Measurements from ENCODE around the gene HS6ST3.
"Not testable (repeated sequence)": the region's sequence is repeated elsewhere in the genome, so short reads cannot be mapped to it uniquely, and the experiment has no call there.

Gene HS6ST3

DNA sequence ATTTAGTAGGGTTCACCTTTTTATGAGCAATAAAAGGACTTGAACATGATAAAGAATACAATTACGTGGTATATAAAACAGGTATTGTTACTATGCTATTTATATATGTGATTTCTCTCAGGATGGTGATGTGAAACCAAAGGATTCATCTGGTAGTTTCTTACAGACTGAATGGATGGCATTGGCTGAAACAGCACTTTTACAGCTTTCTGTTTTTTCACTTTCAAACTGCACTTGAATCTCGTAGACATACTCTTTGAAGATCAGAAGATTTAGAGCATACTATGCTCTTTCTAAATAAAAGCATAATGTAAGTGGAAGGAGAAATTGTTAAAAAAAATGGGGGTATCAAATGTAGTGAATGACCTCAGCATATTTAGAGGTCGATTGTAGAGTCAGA is 354.8 kb downstream of the HS6ST3 start:
- DNase-seq (ENCODE audit: low read depth) = no peak

DNA sequence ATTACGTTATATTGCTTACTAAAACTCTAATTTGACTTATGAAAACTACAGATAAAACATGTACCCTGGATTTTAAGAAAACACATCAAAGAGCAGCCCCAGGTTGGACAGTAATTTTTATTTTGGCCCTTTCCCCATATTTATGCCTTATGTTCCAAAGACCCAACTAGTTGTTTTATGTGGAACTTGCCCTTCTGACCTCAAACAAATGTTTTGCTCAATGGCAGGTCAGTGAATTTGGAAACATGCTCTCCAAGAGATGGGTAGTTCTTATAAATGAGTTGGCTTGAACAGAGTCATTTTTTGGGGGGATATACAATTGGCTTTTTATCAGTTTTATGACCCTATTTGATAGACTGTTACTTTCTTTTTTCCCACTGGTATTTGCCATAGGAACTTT is 360.0 kb downstream of the HS6ST3 start:
- DNase-seq (ENCODE audit: low read depth) = no peak

DNA sequence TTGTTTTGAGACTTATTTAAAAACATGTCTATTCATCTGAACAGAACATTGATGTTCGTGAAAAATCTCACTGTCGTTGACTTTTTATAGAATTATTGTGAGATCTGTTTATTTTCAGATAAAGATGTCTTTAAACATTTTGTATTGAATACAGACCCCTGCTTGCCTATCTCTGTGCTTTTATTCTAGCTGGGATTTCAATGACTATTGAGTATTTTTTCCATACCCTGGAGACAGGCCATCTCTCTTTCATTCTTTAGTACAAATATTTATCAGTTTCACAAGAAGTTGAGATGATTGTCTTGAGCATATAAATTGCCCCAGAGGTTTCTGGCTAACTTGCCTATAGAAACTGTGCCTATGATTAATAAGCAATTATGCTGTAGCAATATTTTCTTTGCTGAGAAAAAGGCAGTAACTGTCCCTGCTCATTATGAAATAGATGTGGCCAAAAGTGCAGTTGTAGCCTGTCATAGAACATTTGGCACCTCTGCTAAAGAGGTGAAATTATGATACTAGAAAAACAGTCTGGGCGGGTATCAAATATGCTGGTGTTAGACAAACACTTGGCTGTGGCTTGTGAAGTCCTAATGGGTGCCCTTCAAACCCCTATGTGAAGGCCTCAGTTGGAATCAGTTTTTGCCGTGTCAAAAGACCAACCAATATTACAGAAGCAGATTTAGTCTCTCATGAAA is 360.6 kb downstream of the HS6ST3 start:
- no peak for DNase-seq (ENCODE audit: low read depth)

DNA sequence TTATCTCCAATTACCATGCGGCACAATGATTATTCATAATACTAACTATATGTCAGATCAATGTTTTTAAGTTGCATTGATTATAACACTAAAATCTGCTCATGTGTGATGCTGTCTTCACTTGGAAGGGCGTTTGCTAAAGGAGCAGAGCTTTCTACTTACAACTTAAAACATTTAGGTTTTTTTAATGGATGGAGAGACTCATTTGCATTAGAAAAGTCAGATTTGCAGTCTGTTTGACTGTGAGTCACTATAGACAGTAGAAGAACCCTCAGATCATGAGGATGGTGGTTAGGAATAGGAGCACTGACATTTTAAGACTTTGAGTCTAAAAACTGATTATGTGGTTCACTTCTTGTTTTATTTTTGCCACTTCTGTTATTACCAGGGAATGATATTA is 364.6 kb downstream of the HS6ST3 start:
- DNase-seq (ENCODE audit: low read depth) = no peak

DNA sequence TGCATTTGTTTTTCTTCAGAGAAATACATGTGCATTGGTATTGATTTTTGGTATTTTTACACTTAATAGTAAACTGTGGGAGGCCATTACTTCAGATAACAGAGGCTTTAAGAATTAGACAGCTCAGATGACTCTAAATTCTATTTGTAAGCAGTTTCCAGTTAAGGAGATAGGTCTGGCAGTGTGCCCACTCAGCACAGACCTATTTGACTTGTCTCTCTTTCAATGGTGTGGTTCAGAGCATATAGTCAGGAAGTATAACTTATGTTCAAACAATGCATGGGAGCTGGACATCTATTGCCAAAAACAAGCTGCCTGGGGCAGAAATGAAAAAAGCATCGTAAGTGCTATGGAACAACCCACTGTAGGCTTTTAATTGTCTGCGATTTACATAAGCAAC is 370.7 kb downstream of the HS6ST3 start:
- DNase-seq (ENCODE audit: low read depth) = no peak

DNA sequence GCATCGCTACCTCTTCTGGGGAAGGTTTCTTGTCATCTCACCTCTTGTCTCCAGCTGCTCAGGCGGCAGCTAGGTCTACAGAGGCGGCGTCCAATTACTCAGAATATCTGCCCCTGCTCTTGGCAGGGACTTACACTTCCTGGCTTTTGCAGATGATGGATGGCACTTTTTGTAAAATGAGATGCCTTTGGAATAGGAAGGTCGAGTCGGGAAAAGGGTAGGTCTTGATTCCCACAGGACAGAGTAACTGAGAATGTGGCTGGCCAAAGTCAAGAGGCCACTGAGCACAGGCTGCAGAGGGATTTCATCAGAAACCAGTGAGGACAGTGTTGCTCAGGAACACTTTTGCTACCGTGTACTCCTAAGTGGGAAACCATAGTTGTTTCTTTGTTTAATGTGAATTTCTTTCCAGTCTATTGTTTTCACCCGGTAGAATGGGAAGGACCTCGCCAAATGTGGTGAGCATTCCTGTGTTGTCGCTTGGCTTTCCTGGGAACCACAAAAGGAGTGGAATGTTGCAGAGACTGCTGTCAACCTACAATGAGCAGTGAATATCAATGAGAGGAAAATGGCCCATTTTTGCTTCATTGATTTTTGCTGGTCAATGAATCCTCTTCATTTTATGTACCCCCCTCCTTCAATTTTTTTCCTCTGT is 383.7 kb downstream of the HS6ST3 start:
- no peak for DNase-seq (ENCODE audit: low read depth)

DNA sequence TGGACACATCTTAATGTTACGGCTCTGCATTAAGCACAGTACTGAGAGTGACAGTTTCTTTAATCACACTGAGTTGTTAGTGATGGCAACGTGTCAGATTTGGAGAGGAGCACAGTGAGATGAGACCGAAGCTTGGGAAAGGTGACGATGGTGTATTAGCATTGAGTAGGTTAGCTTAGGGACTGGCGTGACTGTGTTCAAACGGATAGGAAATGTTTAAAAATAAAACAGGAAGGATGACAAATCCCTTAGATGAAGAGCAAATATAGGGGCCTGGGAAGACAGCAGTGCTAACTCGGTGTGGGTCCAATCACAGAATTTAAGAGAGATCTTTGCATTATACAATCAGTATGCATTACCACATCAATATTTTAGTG is 384.3 kb downstream of the HS6ST3 start:
- no peak for DNase-seq (ENCODE audit: low read depth)

DNA sequence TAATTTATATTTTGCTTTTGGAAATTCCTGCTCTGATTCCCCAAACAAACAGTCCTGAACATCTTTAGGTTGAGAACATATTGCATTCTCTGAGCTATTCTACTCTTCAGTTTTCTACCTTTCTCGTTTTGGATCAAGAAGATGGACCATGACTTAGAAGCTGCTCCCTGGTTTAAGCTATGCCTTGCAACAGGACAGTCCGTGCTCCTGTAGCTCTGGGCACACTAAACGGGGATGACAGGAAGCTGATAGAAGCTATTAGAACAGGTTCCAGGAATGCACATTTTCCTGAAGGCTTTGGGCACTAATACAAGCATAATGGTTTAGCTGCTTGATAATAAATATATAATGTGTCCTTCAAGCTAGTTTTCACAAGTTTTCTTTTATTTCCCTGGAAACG is 385.2 kb downstream of the HS6ST3 start:
- no peak for DNase-seq (ENCODE audit: low read depth)

DNA sequence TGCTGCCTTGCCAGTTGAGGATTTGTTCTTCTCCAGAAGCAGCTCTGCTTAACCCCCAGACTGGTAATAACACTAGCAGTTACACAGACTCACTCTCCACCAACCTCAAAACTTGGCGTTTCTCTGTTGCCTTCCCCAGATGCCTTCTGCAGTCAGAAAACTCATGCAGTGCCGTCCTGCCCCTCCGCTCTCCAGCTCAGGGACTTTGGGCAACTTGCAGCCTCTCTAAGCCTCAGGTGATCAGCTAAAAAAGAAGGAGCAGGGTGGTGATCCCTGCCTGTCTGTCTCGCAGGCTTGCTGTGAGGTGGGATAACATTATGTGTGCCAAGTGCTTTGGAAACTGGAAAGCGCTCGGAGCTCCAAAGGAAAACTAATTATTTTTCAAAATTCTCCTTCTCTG is 391.6 kb downstream of the HS6ST3 start:
- DNase-seq (ENCODE audit: low read depth) = no peak

DNA sequence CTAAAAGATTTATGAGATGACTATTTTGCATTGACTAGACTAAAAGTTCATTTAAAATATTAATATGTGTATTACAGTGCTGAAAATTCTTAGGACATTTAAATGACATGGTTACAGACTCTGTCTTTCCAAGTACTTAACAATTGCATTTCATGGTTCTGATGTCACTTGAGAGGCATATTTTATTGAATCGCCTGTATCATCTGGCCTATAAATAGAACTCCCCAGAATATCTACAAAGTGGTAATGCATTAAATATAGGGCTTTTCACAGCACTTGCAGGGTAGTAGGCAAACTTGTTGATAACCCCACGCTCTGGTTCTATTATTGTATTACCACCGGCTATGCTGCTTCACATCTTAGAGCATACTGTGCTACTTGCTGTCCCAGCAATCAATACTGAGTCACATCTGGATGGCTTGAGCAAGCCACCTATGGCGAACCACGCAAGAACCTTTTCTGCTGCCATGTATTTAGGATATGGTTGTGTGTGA is 400.6 kb downstream of the HS6ST3 start:
- no peak for DNase-seq (ENCODE audit: low read depth)

DNA sequence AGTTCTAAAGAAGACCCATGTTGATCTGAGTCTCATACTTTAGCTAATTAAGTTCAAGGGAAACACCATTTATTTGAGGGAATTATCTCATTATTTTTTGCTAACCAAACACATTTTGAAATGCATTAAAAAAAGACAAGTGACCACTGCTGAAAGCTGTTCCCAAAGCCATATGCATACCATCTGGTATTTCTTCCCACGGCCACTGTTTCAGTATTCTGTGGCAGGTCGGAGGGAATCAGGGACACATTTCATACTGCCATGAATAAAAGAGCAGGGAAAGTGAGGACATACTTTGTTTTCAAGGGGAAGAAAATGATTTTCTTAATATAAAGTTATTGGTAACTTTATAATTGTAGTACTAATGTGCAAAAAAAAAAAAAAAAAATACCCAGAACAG is 401.2 kb downstream of the HS6ST3 start:
- DNase-seq (ENCODE audit: low read depth) = no peak

DNA sequence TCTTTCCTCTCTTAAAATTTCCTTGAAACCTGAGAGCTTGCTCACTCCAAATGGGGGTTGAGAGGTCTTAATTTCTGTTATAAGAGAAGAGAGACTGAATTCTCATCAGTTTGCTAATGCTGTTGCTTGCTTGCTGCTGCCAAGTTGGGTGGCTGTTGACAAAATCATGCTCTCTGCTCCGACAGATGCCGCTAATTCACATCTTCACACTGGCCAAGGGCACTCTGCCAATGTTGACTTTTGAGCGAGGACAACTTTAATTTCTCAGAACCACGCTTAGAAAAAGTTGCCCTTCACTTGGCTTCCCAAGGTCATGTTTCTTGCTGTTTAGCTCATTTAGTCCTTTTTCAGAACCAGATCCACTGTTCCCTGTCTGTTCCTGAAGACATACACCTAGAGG is 402.9 kb downstream of the HS6ST3 start:
- no peak for DNase-seq (ENCODE audit: low read depth)

DNA sequence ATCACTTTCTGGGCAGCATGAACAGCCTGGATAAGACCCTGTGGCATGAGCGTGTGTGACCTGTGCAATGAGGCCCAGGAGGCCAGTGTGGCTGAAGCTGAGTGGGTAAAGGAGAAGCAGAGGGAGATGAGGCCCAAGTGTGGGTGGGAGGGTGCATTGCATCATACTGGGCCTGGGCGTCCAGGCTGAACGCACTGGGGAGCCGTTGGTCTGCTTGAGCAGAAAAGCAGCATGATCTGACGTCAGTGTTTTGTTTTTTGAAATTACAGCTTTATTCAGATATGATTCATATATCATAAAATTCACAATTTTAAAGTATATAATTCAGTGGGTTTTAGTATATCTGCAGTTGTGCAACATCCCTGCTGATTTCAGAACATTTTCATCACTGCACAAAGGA is 409.7 kb downstream of the HS6ST3 start:
- DNase-seq (ENCODE audit: low read depth) = no peak

DNA sequence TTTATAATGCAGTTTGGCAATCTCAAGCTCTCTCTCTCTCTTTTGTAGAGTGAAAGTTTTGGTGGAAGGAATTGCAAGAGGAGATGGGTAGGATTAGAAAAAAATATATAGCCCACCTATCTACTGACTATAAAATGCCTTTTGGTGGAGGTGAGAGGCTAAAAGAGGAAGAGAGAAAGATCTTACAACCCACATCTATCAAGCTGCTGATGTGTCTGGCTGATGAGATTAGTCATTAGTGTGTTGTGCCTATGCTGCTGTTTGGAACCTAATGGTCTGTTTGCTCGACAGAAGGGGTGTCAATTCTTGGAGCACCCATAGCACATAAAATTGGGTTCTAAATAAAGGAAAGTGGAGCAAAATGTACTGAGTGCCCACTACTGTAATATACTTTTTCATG is 411.0 kb downstream of the HS6ST3 start:
- no peak for DNase-seq (ENCODE audit: low read depth)

DNA sequence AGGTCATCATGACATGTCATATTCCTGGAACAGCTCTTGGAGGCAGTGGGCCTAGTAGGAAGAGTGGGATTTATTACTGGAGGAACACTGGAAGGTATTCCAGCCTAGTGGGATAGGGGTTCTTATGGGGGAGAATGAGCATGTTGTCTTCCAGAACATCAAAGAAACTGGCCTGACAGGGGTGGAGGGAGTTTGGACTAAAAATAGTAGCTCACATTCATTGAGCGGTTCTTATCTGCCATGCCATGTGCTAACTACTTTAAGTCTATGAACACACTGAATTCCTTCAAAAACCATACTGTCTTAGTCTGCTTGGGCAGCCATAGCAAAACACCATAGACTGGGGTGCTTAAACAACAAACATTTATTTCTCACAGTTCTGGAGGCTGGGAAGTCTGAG is 413.6 kb downstream of the HS6ST3 start:
- no peak for DNase-seq (ENCODE audit: low read depth)

DNA sequence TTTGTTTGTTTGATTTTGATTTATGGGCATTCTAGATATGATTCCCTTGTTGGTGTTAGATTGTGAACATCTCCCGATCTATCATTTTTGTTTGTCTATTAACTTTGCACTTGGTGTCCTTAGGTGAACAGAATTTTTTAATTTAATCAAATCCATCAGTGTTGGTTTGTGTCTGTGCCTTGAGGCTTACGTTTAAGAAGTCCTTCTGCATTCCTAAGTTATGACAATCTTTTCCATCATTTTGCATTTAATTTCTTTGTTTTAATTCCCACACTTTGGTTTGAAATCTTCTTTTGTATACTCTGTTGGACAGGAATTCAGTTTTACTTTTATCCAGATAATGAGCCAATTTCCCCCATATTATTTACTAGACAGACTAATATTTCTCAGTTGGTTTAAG is 421.7 kb downstream of the HS6ST3 start:
- no peak for DNase-seq (ENCODE audit: low read depth)

DNA sequence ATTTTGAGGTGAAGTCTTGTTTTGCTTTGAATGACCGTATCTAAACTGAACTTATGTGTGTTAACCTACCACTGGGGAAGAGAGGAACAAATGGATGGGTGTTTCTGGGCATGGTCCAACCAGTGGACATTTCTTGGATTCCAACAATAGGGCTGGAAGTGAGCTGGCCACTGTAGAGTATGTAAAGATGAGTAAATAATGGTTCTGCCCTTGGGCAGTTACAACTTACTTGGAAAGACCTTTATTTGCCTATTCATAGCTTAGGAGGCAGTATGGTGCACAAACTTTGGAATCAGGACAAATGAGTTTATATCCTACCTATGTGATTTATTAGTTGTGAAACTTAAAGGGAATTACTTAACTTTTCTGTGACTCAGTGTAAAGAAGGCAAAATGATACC is 429.5 kb downstream of the HS6ST3 start:
- no peak for DNase-seq (ENCODE audit: low read depth)

DNA sequence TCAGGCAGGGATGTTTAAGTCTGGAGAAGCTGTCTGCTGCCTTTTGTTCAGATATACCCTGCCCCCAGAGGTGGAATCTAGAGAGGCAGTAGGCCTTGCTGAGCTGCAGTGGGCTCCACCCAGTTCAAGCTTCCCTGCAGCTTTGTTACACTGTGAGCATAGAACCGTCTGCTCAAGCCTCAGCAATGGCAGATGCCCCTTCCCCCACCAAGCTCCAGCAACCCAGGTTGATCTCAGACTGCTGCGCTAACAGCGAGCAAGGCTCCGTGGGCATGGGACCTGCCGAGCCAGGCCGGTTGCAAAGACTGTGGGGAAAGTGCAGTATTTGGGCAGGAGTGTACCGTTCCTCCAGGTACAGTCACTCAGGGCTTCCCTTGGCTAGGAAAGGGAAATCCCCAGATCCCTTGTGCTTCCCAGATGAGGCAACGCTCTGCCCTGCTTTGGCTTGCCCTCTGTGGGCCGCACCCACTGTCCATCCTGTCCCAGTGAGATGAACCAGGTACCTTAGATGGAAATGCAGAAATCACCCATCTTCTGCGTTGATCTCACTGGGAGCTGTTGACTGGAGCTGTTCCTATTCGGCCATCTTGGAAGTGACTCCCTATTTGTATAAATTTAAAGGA is 434.6 kb downstream of the HS6ST3 start:
- DNase-seq (ENCODE audit: low read depth) = not testable (repeated sequence)

DNA sequence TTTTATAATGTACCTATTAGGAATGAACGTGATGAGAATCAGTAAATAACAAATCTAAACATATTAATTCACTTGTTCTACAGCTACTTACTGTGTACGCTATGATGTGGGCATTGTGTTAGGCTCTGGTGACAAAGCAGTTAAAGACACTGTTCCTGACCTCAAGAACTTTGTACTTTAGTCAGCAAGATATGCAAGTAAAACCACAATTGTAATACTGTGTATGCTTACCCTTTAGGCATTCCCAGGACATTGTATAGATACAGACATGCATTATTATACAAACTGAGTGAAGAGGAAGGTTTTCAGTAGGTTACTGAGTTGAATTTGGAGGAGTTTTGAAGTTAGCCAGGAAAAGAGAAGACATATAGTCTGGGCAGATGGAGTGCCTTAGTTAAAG is 435.8 kb downstream of the HS6ST3 start:
- no peak for DNase-seq (ENCODE audit: low read depth)

DNA sequence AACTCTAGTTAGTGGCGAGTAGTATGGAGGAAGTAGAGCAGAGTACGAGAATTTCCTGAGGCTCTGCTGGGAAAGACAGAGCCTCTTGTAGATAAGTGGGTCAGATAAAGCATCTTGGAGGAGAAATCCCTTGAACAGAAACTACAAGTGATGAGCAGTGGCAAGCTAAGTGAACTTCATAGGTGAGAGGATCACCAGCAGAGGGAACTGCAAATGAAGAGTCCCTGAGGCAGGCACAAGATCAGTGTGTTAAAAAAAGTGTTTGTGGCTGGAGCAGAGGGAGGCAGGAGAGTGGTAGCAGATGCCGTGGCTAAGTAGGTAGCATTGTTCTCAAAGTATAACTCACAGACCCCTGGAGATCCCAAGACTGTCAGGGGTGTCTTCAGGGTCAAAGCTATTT is 437.6 kb downstream of the HS6ST3 start:
- no peak for DNase-seq (ENCODE audit: low read depth)

DNA sequence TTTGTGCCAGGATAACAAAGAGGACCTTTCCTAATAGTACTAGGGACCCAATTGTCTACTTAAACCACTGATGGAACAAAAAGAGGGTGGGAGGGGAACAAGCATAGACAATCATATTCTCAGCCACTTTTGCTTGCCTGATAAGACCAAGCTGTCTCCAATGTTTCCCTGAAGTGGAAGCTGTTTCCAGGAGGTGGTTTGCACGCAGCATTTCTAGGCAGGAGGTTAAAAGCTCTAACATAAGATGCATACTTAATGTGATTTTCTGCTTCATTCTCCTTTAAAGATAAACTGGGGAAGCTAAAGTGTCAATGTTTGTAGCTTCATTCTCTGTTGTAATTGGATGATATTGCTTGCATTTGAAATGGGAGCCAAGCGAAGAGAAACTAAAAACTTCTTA is 442.9 kb downstream of the HS6ST3 start:
- no peak for DNase-seq (ENCODE audit: low read depth)

DNA sequence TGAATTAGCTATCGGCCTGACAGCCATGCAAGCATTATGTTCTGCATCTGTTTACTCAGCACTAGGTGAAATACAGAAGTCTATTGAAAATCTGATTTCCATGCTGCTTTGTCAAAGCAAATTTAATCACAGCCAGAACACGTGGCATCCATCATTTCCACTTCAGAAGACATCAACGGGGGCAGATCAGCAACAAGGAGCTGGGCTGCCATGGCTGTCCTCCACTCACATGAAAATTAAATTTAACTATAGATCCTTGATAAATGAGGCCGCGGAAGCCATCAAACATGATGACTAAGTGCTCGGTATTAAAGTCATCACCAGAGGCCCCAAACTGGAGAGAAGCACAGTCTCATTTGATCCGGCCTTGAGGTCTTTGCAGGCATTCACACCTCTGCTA is 443.5 kb downstream of the HS6ST3 start:
- DNase-seq (ENCODE audit: low read depth) = no peak

DNA sequence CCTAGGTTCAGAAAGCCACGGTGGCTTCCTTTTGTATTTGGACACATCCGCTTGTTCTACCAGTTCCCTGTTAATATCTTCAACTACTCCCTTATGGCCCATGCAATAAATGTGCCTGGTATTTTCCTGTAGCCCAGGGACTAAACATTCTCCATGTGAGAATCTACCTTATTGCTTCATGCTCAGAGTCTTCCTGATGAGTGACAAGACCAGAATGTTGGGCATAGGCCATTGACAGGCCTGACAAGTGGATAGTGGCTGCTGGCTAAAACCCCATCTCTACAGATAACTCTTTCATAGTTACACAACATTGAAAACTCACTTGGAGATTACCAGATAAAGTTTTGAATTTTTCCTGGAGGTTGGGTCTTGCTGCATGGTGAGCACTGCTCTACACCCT is 449.9 kb downstream of the HS6ST3 start:
- DNase-seq (ENCODE audit: low read depth) = no peak

DNA sequence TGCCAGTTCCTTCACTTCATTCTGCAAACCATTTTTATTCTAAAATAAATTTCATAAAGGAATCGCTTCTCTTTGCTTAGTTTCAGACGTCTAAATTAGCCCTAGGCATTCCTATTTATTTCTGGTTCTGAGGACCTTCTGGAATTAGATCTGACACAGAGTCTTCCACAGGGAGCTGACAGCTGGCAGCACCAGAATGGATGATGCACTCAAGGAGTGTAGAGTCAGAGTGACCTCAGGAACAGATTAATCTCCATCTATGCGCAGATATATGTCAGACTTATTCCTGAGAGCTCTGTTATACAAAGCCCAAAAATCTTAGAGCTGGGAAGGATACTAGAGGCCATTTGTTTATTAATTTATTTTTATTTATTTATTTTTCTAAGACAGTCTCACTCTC is 450.8 kb downstream of the HS6ST3 start:
- no peak for DNase-seq (ENCODE audit: low read depth)
